IPS-18c (cell line): ENCODE measurements around the gene CALM1.

Experiments used
- H3K4me3 ChIP-seq: 2 replicates; pipeline ENCODE4 v1.7.0; 2013; ENCODE audit warnings: low read depth, mild to moderate bottlenecking, low read length, moderate library complexity; ENCODE audit not compliant: insufficient read depth
- H3K9me3 ChIP-seq: one replicate; pipeline ENCODE4 v1.6.1; 2013; ENCODE audit warnings: mild to moderate bottlenecking, low read length, moderate library complexity; ENCODE audit not compliant: control insufficient read depth, insufficient read depth

CALM1 gene

GRCh38 chr14:90396341-90397339 lies at the start of gene CALM1:
Gene CALM1 (plus strand): TSS chr14:90397029. CDS start chr14:90397231, 202 bp downstream.
- no peaks in the 10 kb centered on the region for H3K9me3 ChIP-seq
- peak within 1 kb of the TSS; percentile 90 for H3K4me3 ChIP-seq

GRCh38 chr14:90348270-90348669 lies 48.6 kb upstream of the CALM1 start:
- Histone ChIP-seq H3K4me3 (no peak overlapping the region), H3K9me3 (no peaks in the 10 kb centered on the region)

DNA sequence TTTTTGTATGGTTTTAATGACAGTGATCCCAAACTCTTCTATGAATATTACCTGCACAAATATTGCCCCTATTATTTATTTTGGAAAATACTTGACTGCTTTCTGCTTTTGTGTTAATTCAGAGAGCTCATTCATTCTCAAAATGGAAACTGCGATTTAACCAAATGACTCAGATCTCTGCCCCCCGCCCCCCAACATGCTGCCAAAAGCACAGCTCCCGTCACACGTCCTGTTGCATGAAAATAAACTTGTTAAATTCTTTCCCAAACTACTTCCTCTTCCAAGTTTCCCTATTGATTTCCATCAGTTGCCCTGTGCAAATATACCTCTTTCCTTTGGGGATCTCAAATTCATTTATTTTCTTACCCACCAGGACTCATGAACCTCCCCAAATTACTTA lies 47.1 kb upstream of the CALM1 start:
- Histone ChIP-seq H3K4me3 (no peak overlapping the region), H3K9me3 (no peaks in the 10 kb centered on the region)

DNA sequence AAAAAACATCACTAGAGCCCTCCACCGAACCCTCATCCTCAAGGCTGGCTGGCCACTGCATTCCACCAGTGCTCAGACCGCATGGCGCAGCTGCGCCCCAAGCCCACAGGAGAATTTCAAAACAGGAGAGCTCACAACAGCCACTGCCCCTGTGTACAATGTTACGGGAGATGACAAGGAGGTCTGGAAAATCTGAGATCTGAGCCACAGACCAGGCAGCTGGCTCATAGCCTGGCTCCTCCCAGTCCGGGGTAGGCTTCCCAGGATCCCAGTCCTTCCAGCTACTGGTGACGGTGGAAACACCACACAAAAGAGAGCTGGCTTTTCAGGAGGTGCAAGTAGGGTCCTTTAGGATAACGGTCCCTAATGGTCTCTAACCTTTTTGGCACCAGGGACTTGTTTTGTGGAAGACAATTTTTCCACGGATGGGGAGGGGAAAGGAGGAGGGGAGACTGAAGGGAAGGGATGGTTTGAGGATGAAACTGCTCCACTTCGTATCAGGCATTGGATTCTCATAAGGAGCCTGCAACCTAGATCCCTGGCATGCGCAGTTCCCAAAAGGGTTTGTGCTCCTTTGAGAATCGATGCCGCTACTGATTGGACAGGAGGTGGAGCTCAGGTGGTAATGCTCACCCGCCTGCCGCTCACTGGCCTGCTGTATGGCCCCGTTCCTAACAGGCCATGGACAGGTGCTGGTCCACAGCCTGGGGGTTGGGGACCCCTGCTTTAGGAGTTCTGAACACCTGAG lies 42.1 kb upstream of the CALM1 start:
- no peak overlapping the region for H3K4me3 ChIP-seq
- H3K9me3 ChIP-seq: no peaks in the 10 kb centered on the region

- no peak overlapping the region for H3K4me3 ChIP-seq
- H3K9me3 ChIP-seq: no peaks in the 10 kb centered on the region
Observed at GRCh38 chr14:90355540-90356518, 41.0 kb upstream of the CALM1 start.

GRCh38 chr14:90356925-90357324 lies 39.9 kb upstream of the CALM1 start:
- Histone ChIP-seq H3K4me3 (no peak overlapping the region), H3K9me3 (no peaks in the 10 kb centered on the region)

- Histone ChIP-seq H3K4me3 (no peak overlapping the region), H3K9me3 (no peaks in the 10 kb centered on the region)
Observed at GRCh38 chr14:90358359-90358758, 38.5 kb upstream of the CALM1 start.

DNA sequence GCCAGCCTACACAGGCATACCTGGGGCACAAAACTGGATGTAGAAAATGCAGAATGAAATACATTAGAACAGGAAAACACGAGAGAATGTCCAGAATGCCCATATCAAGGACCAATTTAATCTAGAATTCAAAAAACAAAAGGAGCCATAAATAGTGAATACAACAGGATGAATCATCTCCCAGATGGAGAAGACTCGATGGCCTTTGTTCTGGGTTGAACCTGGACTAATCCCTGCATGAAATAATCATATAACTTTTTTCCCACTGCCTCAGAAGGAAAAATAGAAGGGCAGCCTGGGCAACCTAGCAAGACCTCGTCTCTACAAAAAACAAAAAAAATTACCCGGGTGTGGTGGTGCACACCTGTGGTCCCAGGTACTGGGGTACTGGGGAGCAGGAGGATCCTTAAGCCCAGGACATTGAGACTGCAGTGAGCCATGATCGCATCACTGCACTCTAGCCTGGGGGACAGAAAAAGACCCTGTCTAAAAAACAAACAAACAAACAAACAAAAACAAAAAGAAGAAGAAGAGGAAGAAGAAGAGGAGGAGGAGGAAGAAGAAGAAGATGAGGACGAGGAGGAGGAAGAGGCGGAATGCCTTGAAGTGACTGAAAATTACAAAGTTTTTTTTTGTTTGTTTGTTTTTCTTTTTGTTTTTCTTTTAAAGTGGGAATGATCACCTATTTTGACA lies 34.8 kb upstream of the CALM1 start:
- Histone ChIP-seq H3K4me3 (no peak overlapping the region), H3K9me3 (no peaks in the 10 kb centered on the region)

DNA sequence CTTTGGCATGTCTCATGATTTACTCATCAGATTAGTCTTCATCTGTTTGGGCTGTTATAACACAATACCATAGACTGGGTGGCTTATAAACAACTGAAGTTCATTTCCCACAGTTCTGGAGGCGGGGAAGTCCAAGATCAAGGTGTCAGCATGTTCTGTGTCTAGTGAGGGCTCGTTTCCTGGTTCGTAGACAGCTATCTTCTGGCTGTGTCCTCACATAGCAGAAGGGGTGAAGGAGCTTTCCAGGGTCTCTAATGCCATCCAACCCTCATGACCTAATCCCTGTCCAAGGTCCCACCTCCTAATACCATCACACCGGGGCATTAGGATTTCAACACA lies 34.3 kb upstream of the CALM1 start:
- Histone ChIP-seq H3K4me3 (no peak overlapping the region), H3K9me3 (no peaks in the 10 kb centered on the region)

GRCh38 chr14:90368946-90369721 lies 27.7 kb upstream of the CALM1 start:
- no peak overlapping the region for H3K4me3 ChIP-seq

GRCh38 chr14:90373887-90374286 lies 22.9 kb upstream of the CALM1 start:
- Histone ChIP-seq H3K4me3 (no peak overlapping the region), H3K9me3 (no peaks in the 10 kb centered on the region)

More at GRCh38 chr14:90368946-90369721, 27.7 kb upstream of the CALM1 start:
- no peaks in the 10 kb centered on the region for H3K9me3 ChIP-seq

- Histone ChIP-seq H3K9me3 (no peaks in the 10 kb centered on the region), H3K4me3 (no peak overlapping the region)
Observed at GRCh38 chr14:90374813-90375212, 22.0 kb upstream of the CALM1 start.

GRCh38 chr14:90375934-90376333 lies 20.9 kb upstream of the CALM1 start:
- no peaks in the 10 kb centered on the region for H3K9me3 ChIP-seq
- H3K4me3 ChIP-seq: no peak overlapping the region

- H3K9me3 ChIP-seq: no peaks in the 10 kb centered on the region
- no peak overlapping the region for H3K4me3 ChIP-seq
Observed at GRCh38 chr14:90378249-90378648, 18.6 kb upstream of the CALM1 start.

DNA sequence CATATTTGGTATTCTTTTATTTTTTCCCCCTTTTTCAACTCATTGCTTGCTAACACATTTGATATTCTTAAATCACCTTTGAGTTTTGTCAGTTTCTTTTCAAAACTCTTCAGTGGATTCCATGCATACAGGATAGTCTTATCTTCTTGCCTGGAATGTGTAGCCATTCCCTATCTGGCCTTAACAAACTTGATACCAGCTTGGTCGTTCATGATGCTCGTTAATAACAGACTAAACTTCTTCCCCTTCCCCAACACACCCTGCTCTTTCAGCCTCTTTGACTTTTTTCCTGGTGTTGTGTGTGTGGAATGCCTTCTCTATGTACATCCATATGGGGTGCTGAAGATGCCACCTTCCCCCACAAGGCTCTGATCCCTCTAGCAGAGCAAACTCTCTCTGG lies 17.7 kb upstream of the CALM1 start:
- no peaks in the 10 kb centered on the region for H3K9me3 ChIP-seq

More for the DNA sequence above, 17.7 kb upstream of the CALM1 start:
- no peak overlapping the region for H3K4me3 ChIP-seq
